ENCODE measurements around the gene ADAMTS18. TPM values are rescaled to one million over a fixed set of nuclear protein-coding genes. Genes with fewer than 3 reads are reported as not detected.

The ADAMTS18 gene
- total and polyA plus RNA-seq, 2 donors (not counting 3 experiments of a cell fraction or from before 2014, with no cell fraction given): 18.4 to 27.5 TPM

DNA sequence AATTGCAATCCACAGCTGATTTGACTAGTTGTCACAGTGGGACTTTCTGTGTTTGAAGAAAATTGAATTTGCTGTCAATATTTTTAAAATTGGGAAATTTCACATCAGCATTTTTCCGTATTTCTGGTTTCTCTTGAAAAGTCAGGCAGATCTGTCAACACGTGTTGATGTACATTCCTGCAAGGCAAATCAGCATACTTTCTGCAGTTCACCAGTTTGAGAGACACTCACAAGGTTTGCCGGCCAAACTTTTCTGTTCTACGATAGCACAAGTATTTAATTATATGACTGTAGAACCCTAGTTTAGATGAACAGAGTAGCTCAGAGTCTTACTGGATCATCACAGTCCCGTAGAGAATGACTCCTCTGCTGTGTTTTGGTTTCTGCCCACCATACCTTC is 102.0 kb downstream of the ADAMTS18 start:
- ChIA-PET POLR2A (no interaction called here), CTCF (no interaction called here)
- Histone ChIP-seq H3K36me3 (ENCODE audit: control insufficient read depth in 2 of 2, extremely low read depth in 1 of 2, insufficient read depth in 2 of 2, low read length in 2 of 2) (peaks cover 0 to 4% of the 10 kb centered on the region in 2 experiments), H4K20me1 (replicated peaks; ENCODE audit: control insufficient read depth, extremely low read depth, insufficient read depth, low read length) (no peaks in the 10 kb centered on the region), H3K4me1 (ENCODE audit: control insufficient read depth, extremely low read depth, insufficient read depth, low read length) (no peaks in the 10 kb centered on the region), H3K27me3 (ENCODE audit: control insufficient read depth in 2 of 2, insufficient read depth in 2 of 2, low read length in 2 of 2) (no peaks in the 10 kb centered on the region), H2AFZ (ENCODE audit: low read depth, low read length) (no peak overlapping the region), H3K79me2 (ENCODE audit: control insufficient read depth, insufficient read depth, low read length) (no peaks in the 10 kb centered on the region), H3K4me2 (ENCODE audit: insufficient read depth, low read length) (no peak overlapping the region), H3K4me3 (replicated peaks in 1 of 3; ENCODE audit: insufficient read depth in 1 of 3, low read depth in 1 of 3, low read length in 3 of 3) (no peak overlapping the region), H3K9me3 (replicated peaks; ENCODE audit: control insufficient read depth, insufficient read depth, low read length) (no peaks in the 10 kb centered on the region), H3K9me1 (replicated peaks; ENCODE audit: control insufficient read depth, extremely low read depth, insufficient read depth, low read length) (no peaks in the 10 kb centered on the region), H3K9ac (replicated peaks; ENCODE audit: extremely low read depth, insufficient read depth, low read length) (no peak overlapping the region), H3K27ac (ENCODE audit: insufficient read depth, low read depth, low read length) (no peak overlapping the region)
- intact Hi-C loops (cut with micrococcal nuclease): no loop called here
- DNase-seq (ENCODE audit: low read depth, low spot score): no peak
- BruUV-seq (replicated peaks): no TSS peak
- FAIRE-seq: no peak
- TF ChIP-seq MYC (IDR thresholded peaks at IDR 0.05; ENCODE audit: low read depth, low read length): no peak
- dilution Hi-C loops (cut with MboI; ENCODE audit: extremely low pct_ligation_motif_present, low sequenced_read_pairs): no loop called here

- POLR2A ChIA-PET: no interaction called here
- Histone ChIP-seq H3K27ac (ENCODE audit: insufficient read depth, low read depth, low read length) (no peak overlapping the region), H3K9me1 (replicated peaks; ENCODE audit: control insufficient read depth, extremely low read depth, insufficient read depth, low read length) (no peaks in the 10 kb centered on the region), H3K9ac (replicated peaks; ENCODE audit: extremely low read depth, insufficient read depth, low read length) (no peak overlapping the region), H3K4me3 (replicated peaks in 1 of 3; ENCODE audit: insufficient read depth in 1 of 3, low read depth in 1 of 3, low read length in 3 of 3) (no peak overlapping the region), H3K9me3 (replicated peaks; ENCODE audit: control insufficient read depth, insufficient read depth, low read length) (no peaks in the 10 kb centered on the region), H3K79me2 (ENCODE audit: control insufficient read depth, insufficient read depth, low read length) (no peaks in the 10 kb centered on the region), H2AFZ (ENCODE audit: low read depth, low read length) (no peak overlapping the region), H3K36me3 (ENCODE audit: control insufficient read depth in 2 of 2, extremely low read depth in 1 of 2, insufficient read depth in 2 of 2, low read length in 2 of 2) (peaks cover 0 to 4% of the 10 kb centered on the region in 2 experiments), H3K4me1 (ENCODE audit: control insufficient read depth, extremely low read depth, insufficient read depth, low read length) (no peaks in the 10 kb centered on the region), H3K27me3 (ENCODE audit: control insufficient read depth in 2 of 2, insufficient read depth in 2 of 2, low read length in 2 of 2) (no peaks in the 10 kb centered on the region), H3K4me2 (ENCODE audit: insufficient read depth, low read length) (no peak overlapping the region), H4K20me1 (replicated peaks; ENCODE audit: control insufficient read depth, extremely low read depth, insufficient read depth, low read length) (no peaks in the 10 kb centered on the region)
- no peak for TF ChIP-seq EZH2 (IDR thresholded peaks at IDR 0.05; ENCODE audit: borderline replicate concordance, low read depth, low read length, severe bottlenecking)
- no peak for TF ChIP-seq JUN (IDR thresholded peaks at IDR 0.05; ENCODE audit: borderline replicate concordance, insufficient read depth, insufficient read length, low read depth)
- no peak for TF ChIP-seq POLR2A (IDR thresholded peaks at IDR 0.05; ENCODE audit: low read depth, low read length)
- TF ChIP-seq CTCF (IDR thresholded peaks at IDR 0.05; ENCODE audit: extremely low read depth in 1 of 2, insufficient read depth in 1 of 2, low read depth in 1 of 2, low read length in 2 of 2): no peak
- TF ChIP-seq, protein P1, sequence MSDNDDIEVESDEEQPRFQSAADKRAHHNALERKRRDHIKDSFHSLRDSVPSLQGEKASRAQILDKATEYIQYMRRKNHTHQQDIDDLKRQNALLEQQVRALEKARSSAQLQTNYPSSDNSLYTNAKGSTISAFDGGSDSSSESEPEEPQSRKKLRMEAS (IDR thresholded peaks at IDR 0.05; ENCODE audit: insufficient read depth, insufficient read length): no peak
- TF ChIP-seq MYC (IDR thresholded peaks at IDR 0.05; ENCODE audit: low read depth, low read length): no peak
- TF ChIP-seq GATA2 (IDR thresholded peaks at IDR 0.05; ENCODE audit: insufficient read depth, insufficient read length, low read depth, low read length): no peak
- TF ChIP-seq POLR2AphosphoS5 (IDR thresholded peaks at IDR 0.05; ENCODE audit: insufficient read depth, low read depth, low read length): no peak
- TF ChIP-seq FOS (IDR thresholded peaks at IDR 0.05; ENCODE audit: borderline replicate concordance, insufficient read depth, low read length): no peak
- dilution Hi-C loops (cut with MboI; ENCODE audit: extremely low pct_ligation_motif_present, low sequenced_read_pairs): no loop called here
- CTCF ChIA-PET: no interaction called here
- intact Hi-C loops (cut with micrococcal nuclease): no loop called here
- no peak for DNase-seq (ENCODE audit: low read depth, low spot score)
- no peak for FAIRE-seq
- BruUV-seq (replicated peaks): no TSS peak
These were observed 102.8 kb downstream of the ADAMTS18 start for GRCh38 chr16:77331802-77332586.
